HG03064 (cell line): Measurements from ENCODE around the gene TCERG1L.

Experiments
- ATAC-seq: cut with Tn5 transposase; IDR thresholded peaks from one replicate; pipeline ENCODE4 v1.9.1; 2021; ENCODE audit warnings: low read depth; ENCODE audit not compliant: unreplicated experiment

Gene TCERG1L

DNA sequence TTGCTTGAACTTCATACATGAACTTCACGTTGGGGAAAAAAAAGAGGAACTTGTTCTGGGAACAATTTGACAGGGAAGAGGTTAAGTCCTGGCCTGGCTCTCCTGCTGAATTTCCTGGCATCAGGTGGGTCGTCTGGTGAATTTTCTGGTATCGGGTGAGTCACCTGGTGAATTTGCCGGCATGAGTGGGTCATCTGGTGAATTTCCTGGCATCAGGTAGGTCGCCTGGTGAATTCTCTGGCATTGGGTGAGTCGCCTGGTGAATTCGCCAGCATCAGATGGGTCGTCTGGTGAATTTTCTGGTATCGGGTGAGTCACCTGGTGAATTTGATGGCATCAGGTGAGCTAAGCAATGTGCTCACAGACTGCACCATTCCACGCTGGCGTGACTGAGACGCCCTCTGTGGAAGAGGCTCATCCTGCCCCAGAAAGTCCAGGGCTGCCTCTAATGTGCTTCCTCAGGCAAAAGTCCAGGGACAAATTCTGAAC is 255.4 kb downstream of the TCERG1L start:
- no peak for ATAC-seq

DNA sequence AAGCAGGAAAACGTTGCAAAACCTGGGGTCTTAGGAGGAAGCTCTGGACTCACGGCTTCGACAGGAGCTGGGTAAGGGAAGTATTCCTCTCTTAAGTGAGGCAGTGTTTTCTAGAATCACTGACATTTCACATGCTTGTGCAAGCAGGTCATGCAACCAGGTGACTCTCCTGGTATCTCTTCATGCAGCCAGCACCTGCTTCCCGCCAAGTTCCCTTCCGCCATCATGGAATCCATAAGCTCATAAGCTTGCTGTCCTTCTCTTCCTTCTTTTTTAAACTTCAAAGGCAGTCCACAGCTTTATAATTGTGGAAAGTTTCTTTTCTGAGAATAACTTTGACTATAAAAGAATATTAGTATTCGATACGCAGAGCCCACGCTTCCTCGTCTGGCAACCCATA is 256.1 kb downstream of the TCERG1L start:
- ATAC-seq = no peak

DNA sequence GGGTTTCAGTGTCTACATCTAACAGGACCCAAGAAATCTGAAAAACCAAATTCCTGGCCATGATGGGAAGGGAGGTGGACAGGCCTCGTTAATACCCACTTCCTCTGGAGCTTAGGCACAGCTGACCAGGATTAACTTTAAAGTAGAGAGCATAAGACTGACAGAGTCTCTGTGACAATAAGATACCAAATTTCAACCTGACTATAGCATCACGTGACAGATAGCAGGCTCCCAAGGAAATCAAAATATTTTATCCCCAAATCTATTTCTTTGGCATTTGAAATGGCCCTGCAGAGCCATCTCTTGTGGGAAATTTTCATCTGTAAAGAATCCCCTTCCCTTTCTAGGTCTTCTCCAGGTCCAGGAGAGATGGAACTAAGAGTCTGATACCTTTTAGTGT is 258.3 kb downstream of the TCERG1L start:
- no peak for ATAC-seq

GRCh38 chr10:131050162-131050766 is 261.3 kb downstream of the TCERG1L start:
- no peak for ATAC-seq

GRCh38 chr10:131049016-131049415 is 262.5 kb downstream of the TCERG1L start:
- no peak for ATAC-seq

DNA sequence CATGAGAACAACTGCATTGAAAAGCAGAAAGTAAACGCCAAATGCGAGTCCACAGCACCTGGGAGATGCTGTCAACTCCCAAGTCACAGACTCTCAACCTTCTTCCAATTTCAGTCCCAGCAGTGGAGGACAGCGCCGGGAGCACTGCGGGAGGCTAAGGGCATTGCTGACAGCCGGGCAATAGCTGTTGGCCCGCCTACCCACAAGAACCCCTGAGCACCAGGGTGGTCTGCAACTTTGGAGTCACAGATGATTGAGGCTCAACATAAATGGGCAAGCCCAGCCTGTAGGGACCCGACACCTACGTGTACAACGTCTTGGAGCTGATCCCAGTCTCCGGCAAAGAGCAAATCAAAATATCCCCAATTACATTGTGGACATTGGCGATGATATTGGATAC is 262.9 kb downstream of the TCERG1L start:
- ATAC-seq = no peak

DNA sequence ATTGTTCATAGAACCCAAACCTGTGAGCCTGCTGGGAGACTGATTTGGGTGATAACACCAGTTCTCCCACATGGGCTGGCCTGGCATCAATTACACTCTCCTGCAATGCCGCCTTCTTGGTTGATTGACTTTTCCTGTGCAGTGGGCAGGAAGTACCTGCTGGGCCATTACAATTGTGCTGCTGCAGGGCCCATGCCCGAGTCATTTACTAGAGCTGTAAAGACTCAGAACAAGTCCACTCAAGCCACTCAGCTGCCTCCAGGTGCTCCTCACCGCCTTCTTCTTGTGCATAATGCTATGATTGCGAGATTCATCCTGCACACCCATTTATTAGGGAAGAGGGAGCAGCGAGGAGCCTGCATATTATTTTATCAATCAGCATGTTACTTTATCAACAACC is 264.0 kb downstream of the TCERG1L start:
- no peak for ATAC-seq

DNA sequence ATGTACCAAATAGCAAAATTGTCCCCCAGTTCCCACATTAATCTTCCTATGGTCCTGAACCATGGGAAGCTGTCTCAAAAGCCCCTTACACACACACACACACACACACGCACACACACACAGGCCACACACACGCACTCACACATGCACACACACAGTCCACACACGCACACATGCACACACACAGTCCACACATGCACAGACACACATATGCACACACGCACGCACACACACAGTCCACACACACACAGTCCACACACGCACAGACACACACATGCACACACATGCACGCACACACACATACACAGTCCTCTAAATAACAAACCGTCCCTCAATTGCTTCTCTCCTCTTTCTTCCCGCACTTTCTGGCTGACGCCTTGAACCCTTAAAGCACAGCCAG is 265.3 kb downstream of the TCERG1L start:
- ATAC-seq = no peak

- ATAC-seq = no peak
Measured at GRCh38 chr10:131044379-131045111, 267.0 kb downstream of the TCERG1L start.

GRCh38 chr10:131043039-131043691 is 268.4 kb downstream of the TCERG1L start:
- no peak for ATAC-seq
